Measurements from ENCODE around the gene IGDCC3.
"Not testable (repeated sequence)": the region's sequence is repeated elsewhere in the genome, so short reads cannot be mapped to it uniquely, and the experiment has no call there.

IGDCC3 gene

GRCh38 chr15:65405791-65406423 is 28.1 kb upstream of the IGDCC3 start:
- DNase-seq: no peak

GRCh38 chr15:65404186-65404872 is 26.5 kb upstream of the IGDCC3 start:
- no peak for DNase-seq

- no peak for DNase-seq
Measured at GRCh38 chr15:65402961-65403360, 25.2 kb upstream of the IGDCC3 start.

GRCh38 chr15:65401611-65402240 is 23.9 kb upstream of the IGDCC3 start:
- DNase-seq: no peak

- DNase-seq: no peak
Measured at GRCh38 chr15:65400760-65401610, 23.2 kb upstream of the IGDCC3 start.

- DNase-seq: no peak
Measured at GRCh38 chr15:65399997-65400396, 22.2 kb upstream of the IGDCC3 start.

GRCh38 chr15:65399001-65399706 is 21.4 kb upstream of the IGDCC3 start:
- no peak for DNase-seq

GRCh38 chr15:65398486-65398885 is 20.7 kb upstream of the IGDCC3 start:
- not testable (repeated sequence) for DNase-seq

- DNase-seq: no peak
Measured at GRCh38 chr15:65396965-65397317, 19.1 kb upstream of the IGDCC3 start.

- DNase-seq: no peak
Measured at GRCh38 chr15:65396283-65396964, 18.6 kb upstream of the IGDCC3 start.

- no peak for DNase-seq
Measured at GRCh38 chr15:65395567-65396202, 17.9 kb upstream of the IGDCC3 start.

- DNase-seq: no peak
Measured at GRCh38 chr15:65394936-65395335, 17.1 kb upstream of the IGDCC3 start.

- DNase-seq: no peak
Measured at GRCh38 chr15:65394280-65394789, 16.5 kb upstream of the IGDCC3 start.

- no peak for DNase-seq
Measured at GRCh38 chr15:65393557-65393956, 15.8 kb upstream of the IGDCC3 start.

GRCh38 chr15:65393091-65393490 is 15.3 kb upstream of the IGDCC3 start:
- no peak for DNase-seq

GRCh38 chr15:65392368-65392767 is 14.6 kb upstream of the IGDCC3 start:
- DNase-seq: no peak

- no peak for DNase-seq
Measured at GRCh38 chr15:65391732-65392131, 13.9 kb upstream of the IGDCC3 start.

GRCh38 chr15:65390447-65390846 is 12.6 kb upstream of the IGDCC3 start:
- no peak for DNase-seq

GRCh38 chr15:65389226-65389625 is 11.4 kb upstream of the IGDCC3 start:
- DNase-seq: no peak

- DNase-seq: no peak
Measured at GRCh38 chr15:65388306-65389080, 10.7 kb upstream of the IGDCC3 start.

GRCh38 chr15:65386886-65387285 is 9.1 kb upstream of the IGDCC3 start:
- no peak for DNase-seq

Data from central memory CD4-positive, alpha-beta T cell (primary cell).